H1 (cell line): ENCODE measurements around the gene PMP22.

Experiments used
- CHD2 ChIP-seq: IDR thresholded peaks from 2 replicates; pipeline ENCODE4 v1.6.1; 2012; ENCODE audit warnings: low read length, improper control_type of control experiment
- EP300 ChIP-seq, 2 experiments: IDR thresholded peaks; 1 replicate in 1 of 2; 2 replicates in 1 of 2; pipeline ENCODE4 v1.6.1; 2011 to 2012; ENCODE audit warnings: low read depth in 2 of 2, low read length in 2 of 2, mild to moderate bottlenecking in 2 of 2, borderline replicate concordance in 1 of 2, inconsistent platforms in 1 of 2, moderate library complexity in 1 of 2
- NANOG ChIP-seq: IDR thresholded peaks from 2 replicates; pipeline ENCODE4 v1.6.1; 2011; ENCODE audit warnings: low read length, low read depth, mild to moderate bottlenecking, inconsistent platforms; ENCODE audit not compliant: insufficient read depth, poor library complexity, severe bottlenecking
- RBBP5 ChIP-seq: IDR thresholded peaks from 2 replicates; pipeline ENCODE4 v1.7.1; 2012; ENCODE audit warnings: low read depth, mild to moderate bottlenecking, inconsistent platforms, low read length, moderate library complexity, borderline replicate concordance
- TCF12 ChIP-seq: IDR thresholded peaks from 2 replicates; pipeline ENCODE4 v1.6.1; 2011; ENCODE audit warnings: low read depth, mild to moderate bottlenecking, low read length

DNA sequence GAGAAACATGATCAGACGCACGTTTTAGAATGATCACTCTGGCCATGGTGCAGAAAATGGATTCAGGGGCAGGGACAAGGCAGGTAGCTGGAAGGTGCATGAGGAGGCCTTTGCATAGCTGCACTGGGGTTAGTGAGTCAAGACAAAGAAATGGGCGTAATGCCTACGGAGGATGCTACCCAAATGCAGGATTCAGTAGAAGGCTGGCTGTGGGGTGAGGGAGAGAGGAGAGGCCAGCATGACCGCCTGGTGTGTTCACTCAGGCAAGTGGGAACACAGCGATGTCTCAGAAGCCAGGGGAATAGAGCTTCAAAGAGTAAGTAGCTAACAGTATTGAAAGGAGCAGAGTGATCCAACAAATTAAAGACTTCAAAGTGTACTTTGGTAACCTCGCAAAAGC lies 31.2 kb downstream of the PMP22 start:
- TF ChIP-seq CHD2, result no peak
- no peak for TF ChIP-seq TCF12
- no peak for TF ChIP-seq RBBP5
- TF ChIP-seq EP300 (IDR thresholded peaks at IDR 0.05; ENCODE audit: borderline replicate concordance in 1 of 2, low read depth in 2 of 2, low read length in 2 of 2), result no peak
- no peak for TF ChIP-seq NANOG
